AML-193 (cell line): Measurements from ENCODE around the gene LPP.

Source experiments
- DNase-seq, 2 experiments: peaks; one replicate each; lab custom pipeline; 2025; lab: John Stamatoyannopoulos, UW

The LPP gene

DNA sequence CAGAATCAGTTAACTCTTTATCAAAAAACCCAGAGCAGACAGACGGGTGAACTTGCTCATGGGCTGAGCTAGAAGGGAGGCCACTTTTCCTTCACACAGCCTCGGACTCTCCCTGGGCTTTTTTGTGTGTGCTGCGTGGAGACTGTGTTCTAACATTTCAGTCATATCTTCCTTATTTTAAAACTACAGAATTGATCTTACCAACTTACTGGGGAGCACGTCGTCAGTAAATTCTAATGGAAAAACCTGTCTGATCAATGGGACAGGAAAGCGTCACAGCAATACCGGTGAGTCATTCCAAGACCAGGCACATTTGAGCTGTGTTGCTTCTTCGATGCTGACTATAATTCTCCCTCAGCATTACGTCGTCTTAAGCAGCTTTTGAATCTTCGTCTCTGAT, 145.1 kb downstream of the LPP start:
- no peak for DNase-seq

DNA sequence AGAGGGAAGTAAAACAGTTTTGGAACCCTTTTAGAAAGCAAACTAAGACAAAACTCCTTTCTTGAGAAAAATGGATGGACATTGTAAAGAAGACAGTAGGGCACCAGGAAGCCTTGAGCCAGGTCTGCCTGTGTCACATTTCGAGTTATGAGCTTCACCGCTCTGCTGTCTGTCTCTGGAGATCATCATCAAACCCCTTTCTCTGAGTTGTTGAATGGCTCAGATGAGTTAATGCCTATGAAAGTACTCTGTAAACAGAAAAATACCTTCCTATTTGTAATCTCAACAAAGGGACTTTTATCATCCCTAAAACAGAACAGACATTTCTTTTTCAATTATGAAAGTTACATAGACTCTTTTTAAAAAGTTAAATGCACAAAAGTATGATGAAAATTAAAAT, 145.8 kb downstream of the LPP start:
- DNase-seq, result no peak

- no peak for DNase-seq
Observed at GRCh38 chr3:188301147-188301546, 147.2 kb downstream of the LPP start.

GRCh38 chr3:188303286-188303799, 149.4 kb downstream of the LPP start:
- DNase-seq, result no peak

GRCh38 chr3:188303823-188304222, 149.9 kb downstream of the LPP start:
- no peak for DNase-seq

GRCh38 chr3:188304501-188304900, 150.5 kb downstream of the LPP start:
- DNase-seq, result no peak

- DNase-seq, result no peak
Observed at GRCh38 chr3:188305220-188305619, 151.3 kb downstream of the LPP start.

DNA sequence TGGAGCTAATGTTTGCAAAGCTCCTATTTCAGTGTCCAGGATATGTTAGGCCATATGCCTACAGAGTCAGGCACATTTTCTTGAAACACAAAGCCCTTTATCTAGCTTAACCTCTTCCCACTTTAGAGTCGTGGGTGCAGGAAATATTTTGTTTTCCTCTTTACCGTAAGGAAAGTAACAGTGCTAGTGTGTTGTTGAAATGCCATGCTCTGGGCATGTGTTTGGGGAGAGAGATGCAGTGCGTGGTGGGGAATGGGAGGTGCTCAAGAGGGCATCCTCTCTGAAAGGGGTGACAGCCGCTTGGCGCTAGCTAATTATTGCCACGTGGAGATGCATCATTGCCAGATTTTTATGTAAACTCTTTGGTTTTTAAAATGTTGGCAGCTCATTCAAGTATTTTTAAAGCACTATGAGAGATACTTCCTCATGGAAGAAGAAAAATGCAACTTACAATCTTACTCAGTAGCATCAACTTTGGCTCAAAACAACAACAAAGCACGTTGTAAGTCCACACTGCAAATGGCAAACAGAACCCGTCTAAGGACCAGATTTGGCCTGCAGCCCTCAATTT, 152.6 kb downstream of the LPP start:
- DNase-seq, result no peak

GRCh38 chr3:188309437-188310269, 155.7 kb downstream of the LPP start:
- no peak for DNase-seq

DNA sequence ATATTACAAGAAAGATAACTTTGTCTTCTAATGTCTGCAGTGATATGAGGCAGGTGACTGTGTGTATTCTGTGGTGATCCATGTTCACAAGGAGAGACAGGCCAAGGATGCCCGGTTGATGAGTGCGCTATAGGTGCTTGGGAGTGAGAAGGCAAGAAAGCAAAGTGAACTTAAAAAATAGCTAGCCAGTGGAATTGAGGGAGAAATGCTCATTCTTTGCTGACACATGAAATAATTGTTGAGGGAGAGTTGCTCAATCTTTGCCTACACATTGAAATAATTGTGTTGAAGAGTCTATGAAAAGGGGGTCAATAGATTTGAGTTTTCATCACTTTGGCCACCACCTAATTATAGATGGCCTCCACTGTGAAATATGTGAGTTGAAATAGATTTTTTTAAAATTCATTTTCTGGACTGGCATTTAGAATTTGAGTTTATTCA, 156.3 kb downstream of the LPP start:
- no peak for DNase-seq

- no peak for DNase-seq
Observed at GRCh38 chr3:188315553-188315952, 161.6 kb downstream of the LPP start.

DNA sequence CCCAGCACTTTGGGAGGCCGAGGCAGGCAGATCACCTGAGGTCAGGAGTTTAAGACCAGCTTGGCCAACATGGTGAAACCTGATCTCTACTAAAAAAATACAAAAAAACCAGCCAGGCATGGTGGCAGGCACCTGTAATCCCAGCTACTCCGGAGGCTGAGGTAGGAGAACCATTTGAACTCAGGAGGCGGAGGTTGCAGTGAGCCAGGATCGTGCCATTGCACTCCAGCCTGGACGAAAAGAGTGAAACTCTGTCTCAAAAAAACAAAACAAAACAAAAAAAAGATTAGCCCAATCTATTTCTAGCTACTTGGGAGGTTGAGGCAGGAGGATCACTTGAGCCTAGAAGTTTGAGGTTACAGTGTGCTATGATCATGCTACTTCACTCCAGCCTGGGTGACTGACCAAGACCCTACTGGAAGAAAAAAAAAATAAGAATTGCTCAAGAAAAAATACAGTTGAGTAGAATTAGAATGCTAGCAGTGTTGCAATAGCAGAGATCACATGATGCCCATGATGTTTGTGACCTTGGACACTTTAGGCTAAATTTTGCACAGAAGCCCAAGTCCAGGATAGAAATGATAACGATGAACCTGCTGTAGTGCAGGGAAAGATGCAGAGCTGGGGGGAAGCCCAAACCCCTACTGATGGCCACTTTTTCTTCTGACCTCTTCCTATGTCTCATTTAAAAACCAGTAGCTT, 162.2 kb downstream of the LPP start:
- peak; percentile 78 for DNase-seq

- no peak for DNase-seq
Observed at GRCh38 chr3:188316723-188317070, 162.7 kb downstream of the LPP start.

GRCh38 chr3:188319569-188319968, 165.6 kb downstream of the LPP start:
- DNase-seq, result no peak

GRCh38 chr3:188320757-188321156, 166.8 kb downstream of the LPP start:
- no peak for DNase-seq

GRCh38 chr3:188321258-188321657, 167.3 kb downstream of the LPP start:
- DNase-seq, result no peak

DNA sequence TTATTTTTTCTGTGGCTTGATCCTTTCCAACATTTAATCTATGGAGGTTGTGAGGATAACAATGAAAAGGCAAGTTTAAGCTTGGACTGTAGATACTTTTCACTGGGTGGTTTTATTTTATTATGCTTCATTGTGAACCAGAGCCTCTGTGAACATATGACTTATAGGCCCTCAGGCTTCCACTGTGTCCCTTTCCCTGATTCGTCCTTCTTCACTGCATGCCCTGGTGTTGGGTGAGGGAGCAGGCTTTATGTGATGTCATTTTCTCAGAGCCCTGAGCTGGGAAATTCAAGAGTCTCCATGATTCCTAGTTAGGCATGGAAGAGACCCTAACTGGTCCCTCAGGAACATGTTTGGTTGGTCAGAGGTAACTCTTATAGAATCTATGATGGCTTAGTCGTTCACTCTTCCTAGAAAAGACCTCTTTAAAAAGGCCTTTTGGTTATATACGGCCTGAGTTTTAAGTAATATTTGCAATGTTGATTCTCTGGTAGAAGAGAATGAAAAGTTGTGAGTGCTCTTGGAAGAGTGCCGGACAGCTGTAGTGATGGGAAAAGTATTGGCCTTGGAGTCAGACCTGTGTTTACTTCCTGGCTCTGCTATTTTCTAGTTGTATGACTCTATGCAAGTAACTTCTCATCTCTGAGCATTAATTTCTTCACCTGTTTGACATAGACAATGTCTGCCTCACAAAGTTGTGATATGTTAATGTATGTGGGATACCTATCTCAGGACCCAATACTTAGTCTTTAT, 168.4 kb downstream of the LPP start:
- DNase-seq, result no peak

DNA sequence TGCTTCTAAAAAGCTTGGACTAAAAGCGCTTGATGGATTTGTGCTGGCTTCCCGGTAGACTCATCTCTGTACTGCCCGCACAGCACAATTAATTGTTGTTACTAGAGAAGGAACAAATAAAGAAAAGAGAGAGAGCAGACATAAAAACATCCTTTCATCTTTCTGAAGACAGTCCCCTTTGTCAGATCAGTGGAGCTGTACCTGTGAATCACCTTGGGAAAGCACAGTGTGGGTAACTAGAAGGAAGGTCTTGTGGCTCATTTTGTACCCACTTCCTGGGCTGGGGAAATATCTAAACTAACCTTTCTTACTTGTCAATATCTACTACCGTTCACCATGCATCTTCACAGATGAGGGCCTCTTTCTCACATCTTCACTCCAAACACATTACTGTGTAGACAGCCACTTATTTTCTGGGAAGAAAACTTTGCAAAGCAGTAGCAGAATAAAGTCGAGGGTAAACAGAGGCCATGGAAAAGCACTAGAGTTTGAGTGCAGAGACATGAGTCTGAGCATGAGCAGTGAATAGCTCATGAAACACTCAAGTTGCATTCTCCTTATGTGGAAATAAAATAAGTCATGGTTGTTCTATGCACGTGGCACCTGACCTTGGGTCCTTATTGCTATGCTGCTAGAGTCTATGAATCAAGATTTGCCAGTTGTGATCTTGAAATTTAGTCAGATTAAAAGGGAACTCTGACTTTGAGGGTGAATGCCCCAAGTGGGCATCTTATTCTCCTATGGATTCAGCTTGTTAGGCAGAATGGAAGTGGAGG, 169.3 kb downstream of the LPP start:
- DNase-seq, result no peak

GRCh38 chr3:188326111-188326510, 172.2 kb downstream of the LPP start:
- no peak for DNase-seq

DNA sequence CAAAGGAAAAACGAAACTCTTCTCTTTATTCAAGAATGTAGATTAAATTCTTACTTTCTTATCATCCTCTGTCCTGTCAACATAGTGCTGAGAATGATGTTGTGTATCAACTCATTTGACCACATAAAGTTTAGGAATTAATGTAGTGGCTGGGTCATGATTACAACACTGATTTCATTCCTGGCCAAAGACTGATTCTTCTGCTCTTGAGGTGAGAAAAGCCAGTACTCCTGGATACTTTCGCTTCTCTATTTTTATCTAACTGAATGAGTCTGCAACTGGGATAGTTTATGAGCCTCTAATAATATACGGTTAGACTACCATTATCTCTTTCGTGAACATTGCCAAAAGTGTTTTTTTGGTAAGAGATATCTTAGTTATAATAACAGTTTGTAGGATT, 173.0 kb downstream of the LPP start:
- DNase-seq, result no peak

DNA sequence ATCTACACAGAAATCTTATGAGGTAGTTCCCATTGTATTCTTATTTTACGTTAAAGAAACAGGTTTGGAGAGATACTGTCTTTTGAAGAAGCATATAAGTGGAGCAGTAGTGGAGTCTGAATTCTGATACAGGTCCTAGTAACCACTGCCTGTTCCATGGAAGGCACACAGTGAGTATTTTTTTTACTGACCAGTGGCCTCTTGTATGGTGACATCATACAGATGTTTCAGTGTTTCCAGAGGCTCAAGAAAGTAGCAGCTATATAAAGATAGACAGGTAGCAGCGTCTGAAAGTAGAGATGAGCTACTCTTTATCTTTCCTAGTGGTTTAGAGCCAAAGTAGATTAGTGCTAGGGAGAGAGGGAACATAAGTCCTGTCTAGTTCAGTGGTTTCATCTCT, 173.5 kb downstream of the LPP start:
- DNase-seq, result no peak

DNA sequence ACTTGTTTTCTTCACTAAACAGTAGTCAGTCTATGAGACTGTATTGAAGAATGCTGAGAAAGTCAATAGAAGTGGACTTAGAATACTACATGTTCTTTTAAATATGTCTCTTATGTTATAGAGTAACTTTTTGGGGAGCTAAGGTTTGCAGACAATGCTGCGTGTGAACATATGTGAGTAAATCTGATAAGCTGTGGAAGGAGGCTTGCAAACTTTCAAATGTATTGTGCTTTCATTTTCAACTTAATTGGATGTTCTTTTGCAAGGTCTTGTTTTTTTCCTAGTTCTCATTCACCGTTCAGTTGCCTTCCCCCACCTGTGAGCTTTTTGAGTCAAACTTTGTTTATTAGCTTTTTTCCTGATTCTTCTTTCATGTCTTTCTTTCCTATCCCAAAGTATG, 176.2 kb downstream of the LPP start:
- no peak for DNase-seq
